NCI-H187 (cell line): Measurements from ENCODE around the gene HSPBP1.
A peak's percentile ranks its signal among the peaks of the same experiment; 100 is the strongest.

Experiments
- DNase-seq, 2 experiments: peaks; one replicate each; lab custom pipeline; 2025; lab: John Stamatoyannopoulos, UW

HSPBP1 gene

GRCh38 chr19:55255618-55256423, 24.1 kb downstream of the HSPBP1 start:
- DNase-seq = no peak

- DNase-seq = no peak
Observed at GRCh38 chr19:55254625-55254977, 25.3 kb downstream of the HSPBP1 start.

GRCh38 chr19:55253842-55254624, 25.9 kb downstream of the HSPBP1 start:
- DNase-seq = peak in 1 of 2 experiments; percentile 10

- no peak for DNase-seq
Observed at GRCh38 chr19:55252760-55253663, 26.9 kb downstream of the HSPBP1 start.

- no peak for DNase-seq
Observed at GRCh38 chr19:55251341-55252081, 28.4 kb downstream of the HSPBP1 start.

GRCh38 chr19:55250262-55251036, 29.5 kb downstream of the HSPBP1 start:
- no peak for DNase-seq

GRCh38 chr19:55249841-55250240, 30.1 kb downstream of the HSPBP1 start:
- no peak for DNase-seq

- DNase-seq = no peak
Observed at GRCh38 chr19:55248704-55249103, 31.2 kb downstream of the HSPBP1 start.

- DNase-seq = no peak
Observed at GRCh38 chr19:55248166-55248675, 31.7 kb downstream of the HSPBP1 start.

- DNase-seq = no peak
Observed at GRCh38 chr19:55247621-55248099, 32.2 kb downstream of the HSPBP1 start.

- DNase-seq = no peak
Observed at GRCh38 chr19:55246462-55247451, 33.2 kb downstream of the HSPBP1 start.

- no peak for DNase-seq
Observed at GRCh38 chr19:55245236-55245904, 34.5 kb downstream of the HSPBP1 start.

- DNase-seq = no peak
Observed at GRCh38 chr19:55244004-55244680, 35.8 kb downstream of the HSPBP1 start.

GRCh38 chr19:55242517-55242916, 37.4 kb downstream of the HSPBP1 start:
- no peak for DNase-seq

GRCh38 chr19:55241935-55242464, 37.9 kb downstream of the HSPBP1 start:
- DNase-seq = no peak

GRCh38 chr19:55241143-55241934, 38.6 kb downstream of the HSPBP1 start:
- DNase-seq = no peak

- no peak for DNase-seq
Observed at GRCh38 chr19:55240713-55241020, 39.2 kb downstream of the HSPBP1 start.
